AG09319 (cell line): ENCODE measurements around the gene ABCG1.

ENCODE experiments used
- DNase-seq: peaks from one replicate; pipeline ENCODE4 v3.0.0-alpha.2; 2010; ENCODE audit warnings: low read depth; ENCODE audit errors: extremely low read depth
- CTCF ChIP-seq: IDR thresholded peaks from 2 replicates; pipeline ENCODE4 v1.5.1; 2011; ENCODE audit warnings: low read depth, mild to moderate bottlenecking, inconsistent platforms, low read length, moderate library complexity

ABCG1 gene

GRCh38 chr21:42317826-42318746, 99.1 kb downstream of the ABCG1 start:
- no peak for TF ChIP-seq CTCF
- no peak for DNase-seq

- no peak for DNase-seq
- TF ChIP-seq CTCF, result no peak
Observed at GRCh38 chr21:42319376-42319775, 100.4 kb downstream of the ABCG1 start.

GRCh38 chr21:42319851-42320572, 101.1 kb downstream of the ABCG1 start:
- no peak for DNase-seq
- no peak for TF ChIP-seq CTCF

- DNase-seq, result no peak
- TF ChIP-seq CTCF, result no peak
Observed at GRCh38 chr21:42320791-42321190, 101.9 kb downstream of the ABCG1 start.

- no peak for DNase-seq
- no peak for TF ChIP-seq CTCF
Observed at GRCh38 chr21:42321231-42321630, 102.3 kb downstream of the ABCG1 start.

GRCh38 chr21:42321845-42322244, 102.9 kb downstream of the ABCG1 start:
- TF ChIP-seq CTCF, result no peak
- DNase-seq, result no peak

- DNase-seq, result no peak
- no peak for TF ChIP-seq CTCF
Observed at GRCh38 chr21:42324896-42325295, 106.0 kb downstream of the ABCG1 start.
